ENCODE data around the gene UBAP2. TPM values are rescaled to one million over a fixed set of nuclear protein-coding genes. Genes with fewer than 3 reads are reported as not detected.
A peak's percentile ranks its signal among the peaks of the same experiment; 100 is the strongest.

The UBAP2 gene
- total RNA-seq = 10 to 100 TPM; 29.8 to 52.8 TPM

DNA sequence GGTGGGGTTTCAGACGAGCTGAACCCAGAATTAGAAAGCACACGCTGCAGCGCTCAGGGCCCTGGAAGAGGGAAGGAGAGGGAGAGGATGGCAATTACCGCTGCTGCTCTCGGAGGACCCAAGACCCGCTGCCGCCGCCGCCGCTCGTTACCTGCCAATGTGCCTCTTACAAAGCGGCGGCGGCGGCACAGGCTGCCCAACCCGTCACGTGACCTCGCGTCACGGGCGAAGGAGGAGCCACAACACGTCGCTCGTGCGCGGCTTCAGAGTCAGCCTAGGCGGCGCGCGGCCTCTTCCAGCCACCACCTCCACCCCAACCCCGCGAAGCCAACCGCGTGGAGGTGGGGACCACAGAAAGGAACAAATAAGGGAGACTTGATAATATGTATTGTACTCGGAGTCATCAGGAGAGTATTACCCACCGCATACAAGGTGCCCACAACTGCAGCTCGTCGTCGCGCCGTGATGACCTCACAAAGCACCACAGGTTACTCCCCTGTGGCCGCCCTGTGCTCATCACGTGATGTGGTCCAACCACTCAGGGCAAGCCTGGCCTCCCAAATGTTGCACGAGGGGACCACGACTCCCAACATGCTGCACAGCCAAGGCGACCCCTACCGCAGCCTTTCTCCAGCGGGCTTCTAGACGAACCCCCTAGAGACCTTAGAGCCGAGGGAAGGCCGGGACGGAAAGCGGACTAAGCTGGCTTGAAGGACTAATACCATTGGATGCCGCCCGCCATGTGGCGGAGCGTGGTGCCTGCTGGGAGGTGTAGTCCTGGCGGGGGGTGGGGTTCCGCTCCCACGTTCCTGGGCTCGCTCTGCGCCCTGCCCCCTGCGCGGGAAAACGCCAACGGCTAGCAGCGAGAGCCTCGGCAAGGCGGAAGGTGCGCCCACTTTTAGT lies at the start of gene UBAP2:
UBAP2 (minus strand) TSS at position 161 of the 903 bp plus-strand sequence. CDS start 31,739 bp downstream, outside the sequence.
- Histone ChIP-seq H3K36me3 (no peaks in the 10 kb centered on the region), H3K27ac (peak within 1 kb of the TSS; percentile 89 to 96), H3K27me3 (replicated peaks; ENCODE audit: insufficient read depth) (no peaks in the 10 kb centered on the region), H3K9me3 (no peaks in the 10 kb centered on the region), H3K4me3 (peak within 1 kb of the TSS; percentile 70 to 75), H3K4me1 (replicated peaks) (peaks cover 10% of the 10 kb centered on the region)
- TF ChIP-seq POLR2A (IDR thresholded peaks at IDR 0.05) (peak; percentile 94), POLR2AphosphoS5 (IDR thresholded peaks at IDR 0.05) (peak; percentile 87)
- TF ChIP-seq, protein P1, sequence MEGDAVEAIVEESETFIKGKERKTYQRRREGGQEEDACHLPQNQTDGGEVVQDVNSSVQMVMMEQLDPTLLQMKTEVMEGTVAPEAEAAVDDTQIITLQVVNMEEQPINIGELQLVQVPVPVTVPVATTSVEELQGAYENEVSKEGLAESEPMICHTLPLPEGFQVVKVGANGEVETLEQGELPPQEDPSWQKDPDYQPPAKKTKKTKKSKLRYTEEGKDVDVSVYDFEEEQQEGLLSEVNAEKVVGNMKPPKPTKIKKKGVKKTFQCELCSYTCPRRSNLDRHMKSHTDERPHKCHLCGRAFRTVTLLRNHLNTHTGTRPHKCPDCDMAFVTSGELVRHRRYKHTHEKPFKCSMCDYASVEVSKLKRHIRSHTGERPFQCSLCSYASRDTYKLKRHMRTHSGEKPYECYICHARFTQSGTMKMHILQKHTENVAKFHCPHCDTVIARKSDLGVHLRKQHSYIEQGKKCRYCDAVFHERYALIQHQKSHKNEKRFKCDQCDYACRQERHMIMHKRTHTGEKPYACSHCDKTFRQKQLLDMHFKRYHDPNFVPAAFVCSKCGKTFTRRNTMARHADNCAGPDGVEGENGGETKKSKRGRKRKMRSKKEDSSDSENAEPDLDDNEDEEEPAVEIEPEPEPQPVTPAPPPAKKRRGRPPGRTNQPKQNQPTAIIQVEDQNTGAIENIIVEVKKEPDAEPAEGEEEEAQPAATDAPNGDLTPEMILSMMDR (IDR thresholded peaks at IDR 0.05) = peak in 2 of 4 experiments; percentile 14 to 23
- DNase-seq (ENCODE audit: low spot score) = peak; percentile 98
- intact Hi-C loops (cut with DNase I) = loop anchor here (10.0 kb wide), 1 partner anchor 234 kb away; the partner anchor contains the start of gene UBE2R2
- WGBS = 0% methylated on average over 70 of the region's 70 CpGs

DNA sequence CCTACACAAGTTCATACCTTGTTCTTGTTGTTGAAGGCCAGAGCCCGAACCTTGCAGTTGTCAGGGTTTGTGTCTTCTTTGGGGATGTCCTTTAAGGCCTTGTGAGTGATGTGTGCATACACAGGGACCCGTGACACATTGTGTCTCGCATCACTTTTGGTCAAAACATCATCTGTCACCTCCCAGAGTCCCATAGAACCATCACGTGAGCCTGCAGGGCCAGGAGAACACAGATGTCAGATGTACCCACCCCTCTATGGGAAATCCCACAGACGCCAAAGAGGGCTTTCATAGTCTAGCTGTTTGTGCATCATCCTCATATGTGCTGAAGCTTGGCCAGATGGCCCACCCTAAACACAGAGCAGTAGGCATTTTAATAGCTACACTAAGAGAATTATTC lies 49.6 kb upstream of the UBAP2 start:
- H3K4me1 ChIP-seq (replicated peaks) = no peaks in the 10 kb centered on the region
- intact Hi-C loops (cut with DNase I) = no loop called here
- no peaks in the 10 kb centered on the region for H3K9me3 ChIP-seq
- DNase-seq (ENCODE audit: low spot score) = no peak
- H3K27me3 ChIP-seq (replicated peaks; ENCODE audit: insufficient read depth) = no peaks in the 10 kb centered on the region
- no peak overlapping the region for H3K27ac ChIP-seq
- TF ChIP-seq, protein P1 (IDR thresholded peaks at IDR 0.05) = no peak
- TF ChIP-seq POLR2A (IDR thresholded peaks at IDR 0.05) = no peak
- TF ChIP-seq POLR2AphosphoS5 (IDR thresholded peaks at IDR 0.05) = no peak
- H3K4me3 ChIP-seq = no peak overlapping the region
- 84% methylated on average over 5 of the region's 5 CpGs for WGBS
- H3K36me3 ChIP-seq = peaks cover 4 to 6% of the 10 kb centered on the region in 2 donors

- intact Hi-C loops (cut with DNase I) = no loop called here
- no peak for DNase-seq (ENCODE audit: low spot score)
- no peaks in the 10 kb centered on the region for H3K4me1 ChIP-seq (replicated peaks)
- no peaks in the 10 kb centered on the region for H3K27me3 ChIP-seq (replicated peaks; ENCODE audit: insufficient read depth)
- no peak overlapping the region for H3K27ac ChIP-seq
- H3K9me3 ChIP-seq = no peaks in the 10 kb centered on the region
- H3K4me3 ChIP-seq = no peak overlapping the region
- TF ChIP-seq, protein P1 (IDR thresholded peaks at IDR 0.05) = no peak
- TF ChIP-seq POLR2A (IDR thresholded peaks at IDR 0.05) = no peak
- no peak for TF ChIP-seq POLR2AphosphoS5 (IDR thresholded peaks at IDR 0.05)
- WGBS = 96% methylated on average over 1 of the region's 1 CpG
- H3K36me3 ChIP-seq = peaks cover 4 to 6% of the 10 kb centered on the region in 2 donors
These were observed 49.2 kb upstream of the UBAP2 start for GRCh38 chr9:34097865-34098264.

DNA sequence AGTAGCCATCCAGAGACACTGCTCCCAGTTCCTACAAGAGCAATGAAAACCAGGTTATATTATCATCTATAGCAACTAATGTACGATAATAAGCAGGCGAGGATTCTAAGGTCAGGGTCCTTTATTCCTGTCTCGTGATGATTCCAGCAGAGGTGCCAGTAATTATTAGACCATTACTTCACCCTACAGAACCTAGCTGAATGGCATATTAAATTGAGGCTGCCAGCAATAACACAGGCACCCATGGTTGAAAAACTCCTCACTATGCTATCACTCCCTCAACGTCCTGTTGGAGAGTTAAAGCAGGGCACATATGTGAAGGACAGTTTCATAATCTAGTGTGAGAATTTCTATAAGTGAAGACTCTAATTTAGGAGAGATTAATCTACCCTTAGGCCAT lies 48.1 kb upstream of the UBAP2 start:
- peaks cover 4 to 6% of the 10 kb centered on the region in 2 donors for H3K36me3 ChIP-seq
- intact Hi-C loops (cut with DNase I) = no loop called here
- no peak for DNase-seq (ENCODE audit: low spot score)
- WGBS = 88% methylated on average over 4 of the region's 4 CpGs
- H3K9me3 ChIP-seq = no peaks in the 10 kb centered on the region
- TF ChIP-seq POLR2A (IDR thresholded peaks at IDR 0.05) = no peak
- TF ChIP-seq, protein P1 (IDR thresholded peaks at IDR 0.05) = no peak
- no peak for TF ChIP-seq POLR2AphosphoS5 (IDR thresholded peaks at IDR 0.05)
- no peak overlapping the region for H3K4me3 ChIP-seq
- no peaks in the 10 kb centered on the region for H3K4me1 ChIP-seq (replicated peaks)
- H3K27ac ChIP-seq = no peak overlapping the region
- H3K27me3 ChIP-seq (replicated peaks; ENCODE audit: insufficient read depth) = no peaks in the 10 kb centered on the region

Data from prostate gland (tissue), 2 donors.